Endothelial cell of umbilical vein (primary cell): Measurements from ENCODE around the gene ABCF2. TPM values are rescaled to one million over a fixed set of nuclear protein-coding genes. Genes with fewer than 3 reads are reported as not detected.

Source experiments
- BruUV-seq: library from RNA; stranded (reverse); fragments of 400-500 nt; replicated peaks from 2 replicates; lab custom pipeline; 2021; lab: Mats Ljungman, UMichigan
- CTCF ChIA-PET: fragments of 300-600, 350-600 bp; sonication (Branson Sonifier 250); formaldehyde crosslinking; loops from one replicate; lab custom pipeline; 2021; ENCODE audit warnings: antibody characterized with exemption, inconsistent platforms; lab: Charles Lee
- POLR2A ChIA-PET: fragments of 300-600, 350-600 bp; sonication (Branson Sonifier 250); formaldehyde crosslinking; loops from one replicate; lab custom pipeline; 2021; ENCODE audit warnings: antibody characterized with exemption, inconsistent platforms; lab: Charles Lee
- DNase-seq: peaks from one replicate; pipeline ENCODE4 v3.0.0-alpha.2; 2011; ENCODE audit warnings: low read depth, low spot score
- FAIRE-seq: peaks from 2 replicates; lab custom pipeline; 2011; peaks lifted over from hg19 to GRCh38; lab: Jason Lieb, UNC
- H2AFZ ChIP-seq: 2 replicates; pipeline ENCODE4 v1.6.0; 2012; ENCODE audit warnings: low read depth, low read length, control low read depth, inconsistent platforms
- H3K27ac ChIP-seq: 2 replicates; pipeline ENCODE4 v1.5.1; 2011; ENCODE audit warnings: low read depth, mild to moderate bottlenecking, control low read depth, low read length, moderate library complexity; ENCODE audit not compliant: insufficient read depth
- H3K27me3 ChIP-seq, 2 experiments: 2 replicates each; pipeline versions ENCODE4 v1.6.0 to v1.6.1; 2011; ENCODE audit warnings: low read length in 2 of 2, mixed read lengths in 1 of 2; ENCODE audit not compliant: control insufficient read depth in 2 of 2, insufficient read depth in 2 of 2
- H3K36me3 ChIP-seq, 2 experiments: 2 replicates in 1 of 2; 3 replicates in 1 of 2; pipeline ENCODE4 v1.5.1; 2011; ENCODE audit warnings: low read length in 2 of 2, mild to moderate bottlenecking in 1 of 2, moderate library complexity in 1 of 2; ENCODE audit not compliant: control insufficient read depth in 2 of 2, insufficient read depth in 2 of 2; ENCODE audit errors: extremely low read depth in 1 of 2
- H3K4me1 ChIP-seq: 3 replicates; pipeline ENCODE4 v1.5.1; 2011; ENCODE audit warnings: mild to moderate bottlenecking, low read length; ENCODE audit not compliant: control insufficient read depth, insufficient read depth; ENCODE audit errors: extremely low read depth
- H3K4me2 ChIP-seq: 2 replicates; pipeline ENCODE4 v1.6.1; 2011; ENCODE audit warnings: low read length, control low read depth, mixed read lengths; ENCODE audit not compliant: insufficient read depth
- H3K4me3 ChIP-seq, 3 experiments: fragments of 200-600 bp in 1 of 3; sonication (generic), shearing (Covaris generic) in 1 of 3; replicated peaks in 1 of 3; 2 replicates each; pipeline ENCODE4 v1.5.1; 2011 to 2016; ENCODE audit warnings: control low read depth in 3 of 3, low read length in 3 of 3, mild to moderate bottlenecking in 2 of 3, inconsistent platforms in 1 of 3, low read depth in 1 of 3, moderate library complexity in 1 of 3; ENCODE audit not compliant: insufficient read depth in 1 of 3
- H3K79me2 ChIP-seq: 2 replicates; pipeline ENCODE4 v1.6.0; 2012; ENCODE audit warnings: low read length, inconsistent platforms; ENCODE audit not compliant: control insufficient read depth, insufficient read depth
- H3K9ac ChIP-seq: replicated peaks from 2 replicates; pipeline ENCODE3; 2011; ENCODE audit warnings: low read length, control low read depth; ENCODE audit not compliant: insufficient read depth; ENCODE audit errors: extremely low read depth
- H3K9me1 ChIP-seq: replicated peaks from 3 replicates; pipeline ENCODE4 v1.6.0; 2011; ENCODE audit warnings: mild to moderate bottlenecking, low read length; ENCODE audit not compliant: control insufficient read depth, insufficient read depth; ENCODE audit errors: extremely low read depth
- H3K9me3 ChIP-seq: replicated peaks from 2 replicates; pipeline ENCODE4 v1.5.1; 2012; ENCODE audit warnings: low read length, inconsistent platforms; ENCODE audit not compliant: control insufficient read depth, insufficient read depth
- H4K20me1 ChIP-seq: replicated peaks from 2 replicates; pipeline ENCODE3; 2011; ENCODE audit warnings: mild to moderate bottlenecking, low read length; ENCODE audit not compliant: control insufficient read depth, insufficient read depth; ENCODE audit errors: extremely low read depth
- CTCF ChIP-seq, 2 donors: IDR thresholded peaks; 1 replicate in 1 of 2; 2 replicates in 1 of 2; pipeline ENCODE4 v1.5.1; 2011; ENCODE audit warnings: low read length in 2 of 2, mild to moderate bottlenecking in 2 of 2, moderate library complexity in 2 of 2, control low read depth in 1 of 2, inconsistent platforms in 1 of 2, low read depth in 1 of 2; ENCODE audit not compliant: insufficient read depth in 1 of 2; ENCODE audit errors: extremely low read depth in 1 of 2
- EZH2 ChIP-seq: IDR thresholded peaks from 2 replicates; pipeline ENCODE4 v1.6.1; 2012; ENCODE audit warnings: borderline replicate concordance, low read depth, mild to moderate bottlenecking, moderate library complexity, low read length, inconsistent platforms; ENCODE audit not compliant: severe bottlenecking
- FOS ChIP-seq: IDR thresholded peaks from 2 replicates; pipeline ENCODE4 v1.6.1; 2011; ENCODE audit warnings: mild to moderate bottlenecking, low read length, moderate library complexity, borderline replicate concordance; ENCODE audit not compliant: insufficient read depth
- GATA2 ChIP-seq: IDR thresholded peaks from 2 replicates; pipeline ENCODE4 v1.7.0; 2011; ENCODE audit warnings: low read depth, mild to moderate bottlenecking, moderate library complexity, mixed read lengths, low read length; ENCODE audit not compliant: insufficient read length, insufficient read depth
- JUN ChIP-seq: IDR thresholded peaks from 2 replicates; pipeline ENCODE4 v1.6.1; 2011; ENCODE audit warnings: borderline replicate concordance, low read depth; ENCODE audit not compliant: insufficient read length, insufficient read depth
- MAX ChIP-seq: IDR thresholded peaks from 2 replicates; pipeline ENCODE4 v1.6.1; 2011; ENCODE audit not compliant: insufficient read depth, insufficient read length
- MYC ChIP-seq: IDR thresholded peaks from one replicate; pipeline ENCODE4 v1.6.1; 2011; ENCODE audit warnings: mild to moderate bottlenecking, low read depth, low read length
- POLR2A ChIP-seq: IDR thresholded peaks from 2 replicates; pipeline ENCODE4 v1.6.1; 2012; ENCODE audit warnings: low read depth, mild to moderate bottlenecking, control low read depth, low read length
- POLR2AphosphoS5 ChIP-seq: IDR thresholded peaks from 2 replicates; pipeline ENCODE4 v1.6.1; 2012; ENCODE audit warnings: low read depth, mild to moderate bottlenecking, control low read depth, low read length, moderate library complexity; ENCODE audit not compliant: insufficient read depth
- dilution Hi-C: fragments of 300-500 bp; cut with MboI; formaldehyde crosslinking; loops from one replicate; pipeline ENCODE4 v1.15.0; 2019; ENCODE audit warnings: low sequenced_read_pairs; ENCODE audit not compliant: extremely low pct_ligation_motif_present
- intact Hi-C: fragments of 100-400 bp; cut with micrococcal nuclease; formaldehyde crosslinking; loops from one replicate; pipeline ENCODE4 v1.10.0; 2022
- polyA plus RNA-seq, 4 experiments: library from polyadenylated mRNA; depleted of rRNA in 3 of 4; stranded (reverse) in 3 of 4; unstranded in 1 of 4; fragments of >200 nt; gene quantifications; 2 replicates each; pipeline versions ENCODE4 v1.2.1 to v1.2.3, GENCODE V29; 2011 to 2012; ENCODE audit warnings: missing spikeins in 1 of 4
- total RNA-seq: library from RNA; stranded (reverse); gene quantifications from 2 replicates; pipeline ENCODE4 v1.2.3, GENCODE V29; 2021

Gene ABCF2
- total and polyA plus RNA-seq, 2 donors (not counting 3 experiments of a cell fraction or from before 2014, with no cell fraction given), result 45.3 to 61.6 TPM

- FAIRE-seq (no peak), DNase-seq (no peak)
- CTCF ChIA-PET, result no interaction called here
- Histone ChIP-seq H3K4me1 (no peaks in the 10 kb centered on the region), H3K9me3 (no peaks in the 10 kb centered on the region), H3K4me2 (no peak overlapping the region), H3K79me2 (no peaks in the 10 kb centered on the region), H3K36me3 (no peaks in the 10 kb centered on the region), H4K20me1 (no peaks in the 10 kb centered on the region), H3K9ac (no peak overlapping the region), H3K27ac (no peak overlapping the region), H2AFZ (no peak overlapping the region), H3K9me1 (no peaks in the 10 kb centered on the region), H3K27me3 (peaks cover 7 to 10% of the 10 kb centered on the region in 2 experiments), H3K4me3 (no peak overlapping the region)
- dilution Hi-C loops, result no loop called here
- POLR2A ChIA-PET, result no interaction called here
- intact Hi-C loops, result no loop called here
- BruUV-seq, result no TSS peak
- no peak for TF ChIP-seq CTCF (IDR thresholded peaks at IDR 0.05; ENCODE audit: extremely low read depth in 1 of 2, insufficient read depth in 1 of 2, low read depth in 1 of 2, low read length in 2 of 2)
- no peak for TF ChIP-seq MAX
Observed at GRCh38 chr7:151273651-151274390, 46.8 kb upstream of the ABCF2 start.

- no peaks in the 10 kb centered on the region for H3K9me3 ChIP-seq
- H3K27ac ChIP-seq, result no peak overlapping the region
- no peaks in the 10 kb centered on the region for H3K79me2 ChIP-seq
- TF ChIP-seq MYC, result no peak
- no peak for TF ChIP-seq MAX
- TF ChIP-seq POLR2A, result no peak
- TF ChIP-seq JUN, result no peak
- TF ChIP-seq CTCF (IDR thresholded peaks at IDR 0.05; ENCODE audit: extremely low read depth in 1 of 2, insufficient read depth in 1 of 2, low read depth in 1 of 2, low read length in 2 of 2), result no peak
- TF ChIP-seq EZH2, result no peak
- TF ChIP-seq FOS, result no peak
- no peak for TF ChIP-seq GATA2
- no peak for TF ChIP-seq POLR2AphosphoS5
- no peak overlapping the region for H3K4me2 ChIP-seq
- no peak overlapping the region for H3K9ac ChIP-seq
- no peaks in the 10 kb centered on the region for H3K36me3 ChIP-seq
- POLR2A ChIA-PET, result no interaction called here
- no peaks in the 10 kb centered on the region for H3K4me1 ChIP-seq
- BruUV-seq, result no TSS peak
- CTCF ChIA-PET, result no interaction called here
- peaks cover 7 to 10% of the 10 kb centered on the region in 2 experiments for H3K27me3 ChIP-seq
- dilution Hi-C loops (no loop called here), intact Hi-C loops (no loop called here)
- no peak overlapping the region for H3K4me3 ChIP-seq
- DNase-seq (no peak), FAIRE-seq (no peak)
- no peak overlapping the region for H2AFZ ChIP-seq
- no peaks in the 10 kb centered on the region for H4K20me1 ChIP-seq
- no peaks in the 10 kb centered on the region for H3K9me1 ChIP-seq
Observed at GRCh38 chr7:151272877-151273276, 45.9 kb upstream of the ABCF2 start.
